ENCODE measurements around the gene KRTAP10-7.

DNA sequence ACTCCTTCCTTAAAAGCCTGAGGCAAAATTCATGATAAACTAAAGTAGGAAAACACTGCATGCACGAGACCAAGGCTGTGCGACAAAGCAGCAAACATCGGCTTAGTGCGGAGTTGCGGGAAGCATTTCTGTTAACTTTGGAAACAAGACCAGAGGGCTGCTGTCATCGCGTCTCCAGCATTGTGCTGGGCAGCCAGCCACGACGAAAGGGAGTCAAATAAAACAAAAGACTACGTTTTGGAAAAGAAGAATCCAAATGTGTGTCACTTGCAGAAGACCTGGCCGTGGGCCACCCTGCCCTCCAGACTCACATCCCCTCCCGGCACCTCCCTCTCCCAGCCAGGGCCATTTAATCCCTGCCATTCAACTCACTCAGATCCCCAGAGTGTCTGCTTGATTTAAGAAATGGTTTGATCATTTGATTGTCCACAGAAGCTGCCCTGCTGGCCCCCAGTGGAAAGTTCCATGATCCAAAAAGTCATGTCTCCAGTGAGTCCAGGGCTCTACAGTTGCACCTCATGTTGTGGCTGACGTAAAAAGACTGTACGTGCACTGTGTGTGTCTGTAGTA lies 43.4 kb downstream of the KRTAP10-7 start:
- TF ChIP-seq, protein P1, sequence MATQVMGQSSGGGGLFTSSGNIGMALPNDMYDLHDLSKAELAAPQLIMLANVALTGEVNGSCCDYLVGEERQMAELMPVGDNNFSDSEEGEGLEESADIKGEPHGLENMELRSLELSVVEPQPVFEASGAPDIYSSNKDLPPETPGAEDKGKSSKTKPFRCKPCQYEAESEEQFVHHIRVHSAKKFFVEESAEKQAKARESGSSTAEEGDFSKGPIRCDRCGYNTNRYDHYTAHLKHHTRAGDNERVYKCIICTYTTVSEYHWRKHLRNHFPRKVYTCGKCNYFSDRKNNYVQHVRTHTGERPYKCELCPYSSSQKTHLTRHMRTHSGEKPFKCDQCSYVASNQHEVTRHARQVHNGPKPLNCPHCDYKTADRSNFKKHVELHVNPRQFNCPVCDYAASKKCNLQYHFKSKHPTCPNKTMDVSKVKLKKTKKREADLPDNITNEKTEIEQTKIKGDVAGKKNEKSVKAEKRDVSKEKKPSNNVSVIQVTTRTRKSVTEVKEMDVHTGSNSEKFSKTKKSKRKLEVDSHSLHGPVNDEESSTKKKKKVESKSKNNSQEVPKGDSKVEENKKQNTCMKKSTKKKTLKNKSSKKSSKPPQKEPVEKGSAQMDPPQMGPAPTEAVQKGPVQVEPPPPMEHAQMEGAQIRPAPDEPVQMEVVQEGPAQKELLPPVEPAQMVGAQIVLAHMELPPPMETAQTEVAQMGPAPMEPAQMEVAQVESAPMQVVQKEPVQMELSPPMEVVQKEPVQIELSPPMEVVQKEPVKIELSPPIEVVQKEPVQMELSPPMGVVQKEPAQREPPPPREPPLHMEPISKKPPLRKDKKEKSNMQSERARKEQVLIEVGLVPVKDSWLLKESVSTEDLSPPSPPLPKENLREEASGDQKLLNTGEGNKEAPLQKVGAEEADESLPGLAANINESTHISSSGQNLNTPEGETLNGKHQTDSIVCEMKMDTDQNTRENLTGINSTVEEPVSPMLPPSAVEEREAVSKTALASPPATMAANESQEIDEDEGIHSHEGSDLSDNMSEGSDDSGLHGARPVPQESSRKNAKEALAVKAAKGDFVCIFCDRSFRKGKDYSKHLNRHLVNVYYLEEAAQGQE (IDR thresholded peaks at IDR 0.05; ENCODE audit: insufficient read depth in 1 of 2, low read depth in 2 of 2, low read length in 2 of 2): no peak
- TF ChIP-seq POLR2AphosphoS5 (IDR thresholded peaks at IDR 0.05; ENCODE audit: low read depth, low read length) (no peak), TAF1 (IDR thresholded peaks at IDR 0.05; ENCODE audit: borderline replicate concordance, insufficient read depth, low read length) (no peak), SIN3A (IDR thresholded peaks at IDR 0.05; ENCODE audit: borderline replicate concordance, insufficient read depth, low read length) (no peak)

Measured in PFSK-1 (cell line).